Measurements from ENCODE around the gene NUP210. TPM values are rescaled to one million over a fixed set of nuclear protein-coding genes. Genes with fewer than 3 reads are reported as not detected.

NUP210 gene
- total RNA-seq, 1 donor from 2014 or later = 164 TPM

DNA sequence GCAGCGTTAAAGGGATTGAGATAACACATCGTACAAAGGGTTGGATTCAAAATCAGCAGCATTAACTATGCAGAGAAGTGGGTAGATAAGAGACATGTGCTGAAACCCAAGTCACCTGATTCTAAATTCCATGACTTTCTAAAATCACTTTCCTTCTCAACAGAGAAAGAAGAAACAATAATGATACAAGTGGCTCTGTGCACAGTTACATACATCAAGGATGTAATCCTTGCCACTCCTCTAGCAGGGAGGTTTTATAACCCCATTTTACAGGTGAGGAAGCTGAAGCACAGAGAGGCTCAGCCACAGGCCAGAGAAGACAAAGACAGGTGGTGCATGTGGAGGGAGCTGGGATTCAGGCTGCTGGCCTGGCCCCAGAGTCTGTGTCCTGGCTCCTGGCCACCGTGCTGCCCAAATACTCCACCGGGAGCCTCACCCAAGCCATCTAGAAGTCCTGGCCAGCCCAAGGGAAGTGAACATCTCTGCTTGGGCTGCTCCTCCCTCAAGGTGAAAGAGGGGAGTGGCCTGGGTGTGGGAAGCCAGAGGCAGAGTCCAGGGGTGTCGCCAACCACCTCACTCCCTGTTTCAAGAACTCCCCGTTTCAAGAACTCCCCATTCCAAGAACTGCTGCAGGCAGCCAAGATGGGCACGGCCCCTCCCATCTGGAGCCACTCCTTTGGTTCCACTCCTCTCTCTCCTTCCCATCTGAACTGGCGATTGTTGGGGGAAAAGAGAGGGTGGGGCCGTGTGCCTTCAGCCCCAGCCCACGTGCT lies 147.1 kb downstream of the NUP210 start:
- Mint-ChIP-seq H3K27me3 (peaks cover 21% of the 10 kb centered on the region), H3K4me3 (no peak overlapping the region), H3K9me3 (no peaks in the 10 kb centered on the region), H3K27ac (no peak overlapping the region), H3K36me3 (ENCODE audit: low read depth) (no peaks in the 10 kb centered on the region), H3K4me1 (peaks cover under 1% of the 10 kb centered on the region)
- intact Hi-C loops (cut with micrococcal nuclease) = no loop called here
- no peak for DNase-seq

DNA sequence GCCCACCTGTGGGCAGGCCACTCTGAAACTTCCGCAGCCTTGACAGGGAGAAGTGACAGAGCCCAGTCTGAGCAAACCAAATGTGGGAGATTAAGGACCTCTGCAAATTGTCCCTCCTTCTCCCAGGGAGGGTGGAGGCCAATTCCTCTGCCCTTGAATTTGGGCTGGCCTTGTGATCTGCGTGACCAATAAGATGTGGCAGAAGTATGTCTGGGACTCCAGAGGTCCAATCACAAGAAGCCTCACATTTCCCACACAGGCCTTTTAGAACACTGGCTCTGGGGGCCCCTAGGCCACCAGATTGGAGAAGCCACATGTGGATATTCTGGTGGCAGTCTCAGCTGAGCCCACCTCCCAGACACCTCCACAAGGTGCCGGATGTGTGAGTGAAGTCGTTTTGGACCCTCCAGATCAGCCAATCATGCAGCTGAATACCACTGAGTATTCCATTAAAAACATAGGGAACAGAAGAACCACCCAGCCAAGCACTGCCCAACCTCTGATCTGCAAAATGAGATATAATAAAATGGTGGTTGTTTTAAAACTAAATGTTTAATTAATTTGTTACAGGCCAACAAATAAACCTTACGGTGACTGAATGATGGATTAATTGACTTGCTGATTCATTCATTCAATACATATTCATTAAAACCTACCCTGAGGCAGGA lies 150.3 kb downstream of the NUP210 start:
- H3K36me3 Mint-ChIP-seq (ENCODE audit: low read depth) = no peaks in the 10 kb centered on the region
- no peak overlapping the region for H3K4me3 Mint-ChIP-seq
- DNase-seq = no peak
- no peak overlapping the region for H3K27ac Mint-ChIP-seq
- no peaks in the 10 kb centered on the region for H3K9me3 Mint-ChIP-seq
- intact Hi-C loops (cut with micrococcal nuclease) = no loop called here
- H3K27me3 Mint-ChIP-seq = peaks cover 11% of the 10 kb centered on the region
- no peaks in the 10 kb centered on the region for H3K4me1 Mint-ChIP-seq

DNA sequence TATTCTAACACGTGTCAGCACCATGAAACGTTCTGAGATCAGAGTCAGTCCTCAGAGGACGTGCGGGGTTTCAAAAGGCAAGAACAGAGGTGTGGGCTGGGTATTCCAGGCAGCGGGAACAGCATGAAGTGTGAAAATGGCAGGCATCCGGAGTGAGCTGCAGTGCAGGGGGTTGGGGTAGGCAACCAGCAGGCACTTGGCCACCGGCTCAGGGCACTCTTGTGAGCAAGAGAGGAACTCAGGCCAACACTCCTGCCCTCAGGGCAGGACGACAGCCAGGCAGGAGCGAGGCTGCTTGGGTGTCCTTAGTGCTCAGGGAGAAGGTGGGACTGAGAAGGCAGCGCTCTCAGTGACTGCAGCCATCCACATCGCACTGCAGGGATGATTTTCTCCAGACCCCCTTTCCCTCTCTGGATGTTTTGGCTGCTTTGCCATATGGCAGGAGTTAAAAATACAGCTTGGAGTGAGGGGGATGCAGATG lies 151.1 kb downstream of the NUP210 start:
- Mint-ChIP-seq H3K27me3 (peaks cover 11% of the 10 kb centered on the region), H3K4me3 (no peak overlapping the region), H3K27ac (no peak overlapping the region), H3K4me1 (no peaks in the 10 kb centered on the region), H3K36me3 (ENCODE audit: low read depth) (no peaks in the 10 kb centered on the region), H3K9me3 (no peaks in the 10 kb centered on the region)
- intact Hi-C loops (cut with micrococcal nuclease) = no loop called here
- no peak for DNase-seq

DNA sequence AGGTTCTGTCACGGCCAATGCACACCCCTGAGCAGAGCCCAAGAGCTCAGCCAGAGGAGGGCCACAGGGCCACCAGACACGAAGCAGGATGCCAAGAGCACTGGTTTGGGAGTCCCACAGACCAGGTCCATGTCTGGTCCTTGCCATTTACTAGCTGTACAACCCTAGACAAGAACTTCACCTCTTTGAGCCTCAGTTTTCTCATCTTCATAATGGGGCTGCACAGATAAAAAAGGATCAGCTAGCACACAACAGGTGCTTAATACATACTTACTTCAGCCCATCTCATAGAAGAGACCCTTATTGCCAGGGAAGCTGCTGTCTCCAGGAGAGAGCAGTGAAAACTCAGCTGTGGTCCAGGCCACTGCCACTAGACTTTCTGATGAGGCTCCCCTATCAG lies 152.0 kb downstream of the NUP210 start:
- Mint-ChIP-seq H3K27me3 (peaks cover 7% of the 10 kb centered on the region), H3K4me3 (no peak overlapping the region), H3K27ac (no peak overlapping the region), H3K9me3 (no peaks in the 10 kb centered on the region), H3K36me3 (ENCODE audit: low read depth) (no peaks in the 10 kb centered on the region), H3K4me1 (no peaks in the 10 kb centered on the region)
- intact Hi-C loops (cut with micrococcal nuclease) = no loop called here
- DNase-seq = no peak

DNA sequence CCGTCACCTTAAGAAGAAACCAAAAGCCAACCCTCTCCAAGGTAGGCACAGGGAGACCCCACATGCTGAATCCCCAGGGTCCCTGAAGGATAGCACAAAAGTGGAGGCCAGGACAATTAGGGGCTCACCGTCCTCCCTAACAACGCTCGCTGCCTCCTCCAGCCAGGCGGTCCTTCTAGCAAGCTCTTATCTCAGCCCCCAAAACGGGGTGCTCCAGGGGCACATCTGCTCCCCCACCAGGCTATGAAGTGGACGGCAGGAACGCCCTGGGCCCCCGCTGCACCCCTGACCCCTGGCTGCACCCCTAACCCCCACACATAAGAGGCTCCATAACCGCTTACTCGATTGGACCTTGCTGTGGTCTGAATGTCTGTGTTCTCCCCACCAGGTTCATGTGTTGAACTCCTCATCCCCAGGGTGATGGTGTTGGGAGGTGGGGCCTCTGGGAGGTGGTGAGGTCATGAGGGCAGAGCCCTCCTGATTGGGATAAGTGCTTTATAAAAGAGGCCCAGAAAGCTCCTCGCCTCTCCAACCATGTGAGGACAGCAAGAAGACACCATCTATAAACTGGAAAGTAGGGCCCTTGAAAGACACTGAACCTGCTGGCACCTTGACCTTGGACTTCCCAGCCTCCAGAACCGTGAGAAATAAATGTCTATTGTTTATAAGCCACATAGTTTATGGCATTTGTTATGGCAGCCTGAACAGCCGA lies 153.3 kb downstream of the NUP210 start:
- peaks cover 3% of the 10 kb centered on the region for H3K27me3 Mint-ChIP-seq
- no peak for DNase-seq
- H3K4me1 Mint-ChIP-seq = peaks cover 7% of the 10 kb centered on the region
- no peak overlapping the region for H3K4me3 Mint-ChIP-seq
- no peaks in the 10 kb centered on the region for H3K36me3 Mint-ChIP-seq (ENCODE audit: low read depth)
- H3K27ac Mint-ChIP-seq = no peak overlapping the region
- intact Hi-C loops (cut with micrococcal nuclease) = no loop called here
- no peaks in the 10 kb centered on the region for H3K9me3 Mint-ChIP-seq

Other genes with a start within 250 kb of the NUP210 start
- gene HDAC11, start 60.0 kb upstream of the NUP210 start, total RNA-seq = 1.5 and 2.1 TPM in 2 replicates
- not detected in 2 replicates for gene FBLN2, start 128.8 kb upstream of the NUP210 start, total RNA-seq

All from activated CD4-positive, alpha-beta T cell treated with anti-CD3 and anti-CD28 coated beads, Interleukin-2, amount 10 ng/mL, durations not matched to agents 24 days and 14 days (primary cell).